CD4-positive, alpha-beta memory T cell (primary cell): ENCODE results near the gene ACOXL. TPM values are rescaled to one million over a fixed set of nuclear protein-coding genes. Genes with fewer than 3 reads are reported as not detected.

Source experiments
- CTCF ChIA-PET: fragments of 350-600 bp; sonication (Branson Sonifier 250); formaldehyde crosslinking; loops from one replicate; lab custom pipeline; 2021; ENCODE audit warnings: inconsistent platforms; ENCODE audit not compliant: partially characterized antibody; lab: Charles Lee
- POLR2A ChIA-PET: fragments of 350-600 bp; sonication (Branson Sonifier 250); formaldehyde crosslinking; loops from one replicate; lab custom pipeline; 2021; ENCODE audit not compliant: partially characterized antibody; lab: Charles Lee
- DNase-seq, 5 donors: peaks; one replicate each; pipeline versions ENCODE4 v3.0.0 to v3.0.0-alpha.2; 2020 to 2022; ENCODE audit warnings: mixed read lengths in 1 of 5
- H3K27ac ChIP-seq: one replicate; pipeline ENCODE4 v1.7.0; 2013; ENCODE audit warnings: low read depth, low read length
- H3K27me3 ChIP-seq: 2 replicates; pipeline ENCODE4 v1.7.0; 2013; ENCODE audit warnings: mild to moderate bottlenecking, low read length, moderate library complexity; ENCODE audit not compliant: insufficient read depth
- H3K36me3 ChIP-seq: 2 replicates; pipeline ENCODE4 v1.7.0; 2013; ENCODE audit warnings: mild to moderate bottlenecking, low read length, moderate library complexity; ENCODE audit not compliant: insufficient read depth
- H3K4me1 ChIP-seq: 2 replicates; pipeline ENCODE4 v1.7.0; 2013; ENCODE audit warnings: mild to moderate bottlenecking, low read length, moderate library complexity; ENCODE audit not compliant: insufficient read depth
- H3K4me3 ChIP-seq, 2 donors: one replicate each; pipeline ENCODE4 v1.7.0; 2013; ENCODE audit warnings: low read length in 2 of 2, mild to moderate bottlenecking in 1 of 2
- H3K9me3 ChIP-seq, 2 donors: one replicate each; pipeline ENCODE4 v1.7.0; 2013; ENCODE audit warnings: low read length in 2 of 2, control low read depth in 1 of 2; ENCODE audit not compliant: control insufficient read depth in 1 of 2
- H3K27ac Mint-ChIP-seq, 7 donors: one replicate each; pipeline ENCODE4 v1.8.0; 2020 to 2021; ENCODE audit warnings: mixed read lengths in 7 of 7, mild to moderate bottlenecking in 6 of 7, inconsistent platforms in 3 of 7, moderate library complexity in 3 of 7
- H3K27me3 Mint-ChIP-seq, 2 donors: one replicate each; pipeline ENCODE4 v1.8.0; 2020 to 2021; ENCODE audit warnings: mixed read lengths in 2 of 2
- H3K36me3 Mint-ChIP-seq, 2 donors: one replicate each; pipeline ENCODE4 v1.8.0; 2020 to 2021; ENCODE audit warnings: mixed read lengths in 2 of 2, inconsistent platforms in 1 of 2, mild to moderate bottlenecking in 1 of 2
- H3K4me1 Mint-ChIP-seq, 4 donors: one replicate each; pipeline ENCODE4 v1.8.0; 2020 to 2021; ENCODE audit warnings: mixed read lengths in 4 of 4, mild to moderate bottlenecking in 1 of 4
- H3K4me3 Mint-ChIP-seq, 8 donors: one replicate each; pipeline ENCODE4 v1.8.0; 2020 to 2021; ENCODE audit warnings: mixed read lengths in 8 of 8, mild to moderate bottlenecking in 7 of 8, moderate library complexity in 6 of 8, inconsistent platforms in 3 of 8
- H3K9me3 Mint-ChIP-seq, 8 donors: one replicate each; pipeline ENCODE4 v1.8.0; 2020 to 2021; ENCODE audit warnings: mixed read lengths in 8 of 8, mild to moderate bottlenecking in 5 of 8, inconsistent platforms in 3 of 8, moderate library complexity in 1 of 8
- intact Hi-C: fragments of 100-400 bp; cut with micrococcal nuclease; formaldehyde crosslinking; loops from one replicate; pipeline ENCODE4 v1.15.1; 2023
- polyA plus RNA-seq, 2 donors: library from polyadenylated mRNA; unstranded; fragments of 300-500 nt; fragmentation: Illumina TruSeq; gene quantifications; one replicate each; pipeline ENCODE4 v1.2.3, GENCODE V29; 2021
- total RNA-seq, 2 experiments: library from RNA; stranded (reverse); gene quantifications; one replicate each; pipeline ENCODE4 v1.2.3, GENCODE V29; 2021

ACOXL gene
- total and polyA plus RNA-seq, 4 experiments from 2014 or later: not detected

DNA sequence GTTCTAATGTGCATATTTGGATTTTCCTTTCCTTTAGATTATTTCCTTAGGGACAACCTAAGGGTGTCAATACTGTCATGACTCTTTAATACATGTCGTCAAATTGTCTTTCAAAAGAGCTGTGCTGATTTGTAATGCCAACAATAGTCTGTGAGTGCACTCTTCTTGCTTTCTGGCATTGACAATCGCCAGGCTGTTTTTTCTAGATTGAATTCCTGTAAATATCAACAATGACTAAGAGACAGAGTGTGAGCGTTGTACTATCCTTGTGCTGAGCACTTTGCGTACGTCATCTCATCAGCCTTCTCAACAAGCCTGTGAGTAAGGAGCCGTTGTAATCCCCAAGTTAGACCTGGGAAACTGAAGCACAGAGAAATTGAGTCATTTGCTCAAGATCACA, 96.0 kb downstream of the ACOXL start:
- H3K36me3 Mint-ChIP-seq: peaks cover 2 to 6% of the 10 kb centered on the region in 2 donors
- CTCF ChIA-PET: interaction anchor here (2.1 kb wide), 1 partner anchor 16 kb away, joined by 10 read pairs; no protein-coding TSS in a partner anchor
- H3K4me3 ChIP-seq: no peak overlapping the region

DNA sequence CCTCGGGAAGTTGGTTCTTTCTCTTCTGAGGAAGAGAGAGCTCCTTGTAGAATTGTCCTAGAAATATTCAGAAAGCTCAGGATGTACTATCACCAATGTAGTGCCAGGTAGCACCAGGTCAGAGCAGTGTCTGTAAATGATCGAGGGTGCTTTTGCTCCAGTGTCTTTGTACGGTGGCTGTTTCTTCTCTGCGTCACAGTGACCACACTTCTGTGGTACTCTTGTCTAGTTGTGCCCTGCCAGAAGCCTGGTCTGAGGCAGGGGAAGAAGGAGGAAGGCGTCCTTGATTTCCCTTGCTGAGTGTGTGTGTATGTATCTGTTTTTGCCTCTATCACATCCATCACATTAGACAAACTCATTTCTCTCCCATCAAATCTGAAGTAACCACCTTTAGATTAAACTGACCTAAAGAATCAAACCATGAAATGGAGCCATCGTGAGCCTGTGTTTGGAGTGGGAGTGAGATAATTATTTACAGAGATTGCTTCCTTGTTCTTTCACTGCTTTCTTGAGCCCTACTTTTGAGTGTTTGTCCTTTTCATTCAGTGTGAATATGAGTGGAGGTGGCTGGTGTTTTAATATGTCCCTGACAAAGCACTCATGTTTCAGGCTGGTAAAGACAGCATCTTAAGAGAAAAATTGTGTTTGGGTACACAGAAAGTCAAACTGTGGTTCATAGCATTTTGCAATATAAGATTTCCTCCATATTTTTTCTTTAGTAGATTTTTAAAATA, 97.2 kb downstream of the ACOXL start:
- no peaks in the 10 kb centered on the region for H3K27me3 ChIP-seq
- POLR2A ChIA-PET: no interaction called here
- intact Hi-C loops: no loop called here

More for the DNA sequence above, 96.0 kb downstream of the ACOXL start:
- Histone ChIP-seq H3K9me3 (peaks cover 0 to 3% of the 10 kb centered on the region in 2 donors), H3K27ac (no peak overlapping the region), H3K4me1 (peaks cover 3% of the 10 kb centered on the region), H3K27me3 (no peaks in the 10 kb centered on the region), H3K36me3 (no peaks in the 10 kb centered on the region)
- Mint-ChIP-seq H3K4me3 (no peak overlapping the region), H3K27me3 (peaks cover 0 to 2% of the 10 kb centered on the region in 2 donors), H3K9me3 (peaks cover 3 to 21% (median 16%) of the 10 kb centered on the region in 8 donors), H3K4me1 (peaks cover 4 to 17% (median 12%) of the 10 kb centered on the region in 4 donors), H3K27ac (no peak overlapping the region)
- POLR2A ChIA-PET: no interaction called here
- DNase-seq: no peak
- intact Hi-C loops: no loop called here

DNA sequence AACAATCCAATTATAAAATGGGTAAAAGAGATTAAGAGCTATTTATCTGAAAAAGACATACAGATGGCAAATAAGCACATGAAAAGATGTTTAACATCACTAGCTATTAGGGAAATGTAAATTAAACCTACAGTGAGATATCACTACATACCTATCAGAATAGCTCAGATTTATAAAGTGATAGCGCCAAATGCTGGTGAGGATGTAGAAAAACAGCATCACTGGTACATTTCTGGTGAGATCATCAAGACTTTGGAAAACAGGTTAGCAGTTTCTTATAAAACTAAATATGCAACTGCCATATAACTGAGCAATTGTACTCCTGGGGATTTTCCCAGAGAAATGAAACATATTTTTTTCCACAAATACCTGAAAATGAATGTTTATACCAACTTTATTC, 100.4 kb downstream of the ACOXL start:
- Histone ChIP-seq H3K4me1 (peaks cover 3% of the 10 kb centered on the region), H3K36me3 (no peaks in the 10 kb centered on the region), H3K4me3 (no peak overlapping the region), H3K27me3 (no peaks in the 10 kb centered on the region), H3K9me3 (no peaks in the 10 kb centered on the region), H3K27ac (no peak overlapping the region)
- Mint-ChIP-seq H3K4me3 (no peak overlapping the region), H3K4me1 (peaks cover 0 to 6% (median 4%) of the 10 kb centered on the region in 4 donors), H3K36me3 (no peaks in the 10 kb centered on the region), H3K9me3 (no peaks in the 10 kb centered on the region), H3K27ac (no peak overlapping the region), H3K27me3 (peaks cover 2% of the 10 kb centered on the region in 2 donors)
- DNase-seq: no peak
- POLR2A ChIA-PET: no interaction called here
- CTCF ChIA-PET: interaction anchor here (0.5 to 1.0 kb wide), 3 partner anchors 9 to 21 kb away, joined by 3 to 8 read pairs (median 3); no protein-coding TSS in a partner anchor
- intact Hi-C loops: no loop called here

More for the DNA sequence above, 97.2 kb downstream of the ACOXL start:
- Mint-ChIP-seq H3K36me3 (peaks cover 0 to 6% of the 10 kb centered on the region in 2 donors), H3K9me3 (peaks cover 2 to 10% (median 6%) of the 10 kb centered on the region in 8 donors), H3K27ac (no peak overlapping the region), H3K4me3 (no peak overlapping the region), H3K27me3 (peaks cover 2% of the 10 kb centered on the region in 2 donors), H3K4me1 (peaks cover 4 to 17% (median 12%) of the 10 kb centered on the region in 4 donors)
- Histone ChIP-seq H3K4me1 (peaks cover 3% of the 10 kb centered on the region), H3K36me3 (no peaks in the 10 kb centered on the region), H3K27ac (no peak overlapping the region), H3K4me3 (no peak overlapping the region), H3K9me3 (peaks cover 0 to 3% of the 10 kb centered on the region in 2 donors)
- CTCF ChIA-PET: interaction anchor here (0.9 to 1.4 kb wide), 2 partner anchors 11 to 17 kb away, joined by 3 read pairs; no protein-coding TSS in a partner anchor
- no peak for DNase-seq

DNA sequence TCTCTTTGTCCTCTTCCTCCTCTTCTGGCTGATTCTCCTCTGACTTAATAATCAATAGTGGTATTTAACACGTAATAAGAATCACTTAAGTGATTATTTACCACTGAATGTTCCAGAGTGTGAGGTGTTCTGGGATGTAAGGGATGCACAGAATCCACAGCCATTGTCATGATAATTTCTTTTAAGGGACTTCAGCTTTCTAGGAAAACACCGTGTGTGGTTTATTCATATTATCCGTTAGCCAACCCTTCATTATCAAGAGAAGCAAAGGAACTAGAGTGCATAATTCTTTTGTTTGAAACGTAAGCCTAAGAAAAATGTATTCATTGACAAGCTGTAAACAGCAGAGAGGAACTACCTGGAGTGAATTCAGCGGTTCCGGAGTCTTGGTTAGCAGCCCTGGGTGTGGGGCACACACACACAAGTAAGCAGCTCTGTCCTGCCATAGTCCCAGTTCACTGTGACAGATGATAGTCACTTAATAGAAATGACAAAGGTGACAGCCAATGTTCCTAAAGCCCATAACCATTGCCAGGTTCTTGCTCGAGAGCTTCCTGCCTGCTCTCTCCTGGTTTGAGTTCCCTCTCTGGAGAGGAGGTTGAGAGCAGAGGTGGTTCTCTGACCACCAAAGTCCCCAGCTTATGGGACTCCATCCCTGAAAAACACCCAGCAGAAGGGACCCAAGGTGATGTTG, 101.9 kb downstream of the ACOXL start:
- intact Hi-C loops: no loop called here
- POLR2A ChIA-PET: no interaction called here
- Mint-ChIP-seq H3K4me1 (no peaks in the 10 kb centered on the region), H3K4me3 (no peak overlapping the region), H3K27ac (peak overlapping the region in 1 of 7 donors; percentile 34), H3K9me3 (no peaks in the 10 kb centered on the region), H3K27me3 (peaks cover 2% of the 10 kb centered on the region in 2 donors), H3K36me3 (no peaks in the 10 kb centered on the region)
- no peak for DNase-seq
- Histone ChIP-seq H3K36me3 (no peaks in the 10 kb centered on the region), H3K4me3 (no peak overlapping the region), H3K4me1 (no peaks in the 10 kb centered on the region), H3K9me3 (no peaks in the 10 kb centered on the region), H3K27ac (no peak overlapping the region), H3K27me3 (no peaks in the 10 kb centered on the region)
- CTCF ChIA-PET: interaction anchor here (3.4 kb wide), 1 partner anchor 22 kb away, joined by 14 read pairs; no protein-coding TSS in a partner anchor

DNA sequence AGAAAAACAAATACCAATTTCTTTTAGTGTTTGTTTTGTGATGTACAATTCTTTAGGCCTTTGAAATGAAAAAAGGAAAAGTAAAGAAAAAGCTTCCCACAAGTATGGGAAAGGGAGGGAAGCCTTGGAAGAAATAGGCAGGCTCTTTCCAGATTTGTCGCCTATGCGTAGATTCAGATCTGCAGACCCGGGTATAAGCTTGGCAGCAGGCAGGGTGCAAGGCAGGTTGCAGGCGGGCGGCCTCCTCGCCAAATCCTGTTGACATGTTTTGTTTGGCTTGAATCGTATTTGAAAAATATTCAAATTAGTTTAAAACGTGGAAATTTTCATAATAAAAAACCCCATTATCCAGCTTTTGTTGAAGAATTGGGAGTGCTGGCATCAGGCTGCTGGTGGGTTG, 104.3 kb downstream of the ACOXL start:
- Histone ChIP-seq H3K4me3 (no peak overlapping the region), H3K27me3 (no peaks in the 10 kb centered on the region), H3K9me3 (no peaks in the 10 kb centered on the region), H3K4me1 (no peaks in the 10 kb centered on the region), H3K27ac (no peak overlapping the region), H3K36me3 (no peaks in the 10 kb centered on the region)
- peaks cover 0 to 4% of the 10 kb centered on the region in 2 donors for H3K27me3 Mint-ChIP-seq
- no peaks in the 10 kb centered on the region for H3K9me3 Mint-ChIP-seq
- no peaks in the 10 kb centered on the region for H3K4me1 Mint-ChIP-seq
- CTCF ChIA-PET: interaction anchor here (3.4 kb wide), 1 partner anchor 24 kb away, joined by 14 read pairs; no protein-coding TSS in a partner anchor
- POLR2A ChIA-PET: no interaction called here
- intact Hi-C loops: no loop called here
- no peaks in the 10 kb centered on the region for H3K36me3 Mint-ChIP-seq
- H3K4me3 Mint-ChIP-seq: no peak overlapping the region
- DNase-seq: no peak
- H3K27ac Mint-ChIP-seq: no peak overlapping the region

DNA sequence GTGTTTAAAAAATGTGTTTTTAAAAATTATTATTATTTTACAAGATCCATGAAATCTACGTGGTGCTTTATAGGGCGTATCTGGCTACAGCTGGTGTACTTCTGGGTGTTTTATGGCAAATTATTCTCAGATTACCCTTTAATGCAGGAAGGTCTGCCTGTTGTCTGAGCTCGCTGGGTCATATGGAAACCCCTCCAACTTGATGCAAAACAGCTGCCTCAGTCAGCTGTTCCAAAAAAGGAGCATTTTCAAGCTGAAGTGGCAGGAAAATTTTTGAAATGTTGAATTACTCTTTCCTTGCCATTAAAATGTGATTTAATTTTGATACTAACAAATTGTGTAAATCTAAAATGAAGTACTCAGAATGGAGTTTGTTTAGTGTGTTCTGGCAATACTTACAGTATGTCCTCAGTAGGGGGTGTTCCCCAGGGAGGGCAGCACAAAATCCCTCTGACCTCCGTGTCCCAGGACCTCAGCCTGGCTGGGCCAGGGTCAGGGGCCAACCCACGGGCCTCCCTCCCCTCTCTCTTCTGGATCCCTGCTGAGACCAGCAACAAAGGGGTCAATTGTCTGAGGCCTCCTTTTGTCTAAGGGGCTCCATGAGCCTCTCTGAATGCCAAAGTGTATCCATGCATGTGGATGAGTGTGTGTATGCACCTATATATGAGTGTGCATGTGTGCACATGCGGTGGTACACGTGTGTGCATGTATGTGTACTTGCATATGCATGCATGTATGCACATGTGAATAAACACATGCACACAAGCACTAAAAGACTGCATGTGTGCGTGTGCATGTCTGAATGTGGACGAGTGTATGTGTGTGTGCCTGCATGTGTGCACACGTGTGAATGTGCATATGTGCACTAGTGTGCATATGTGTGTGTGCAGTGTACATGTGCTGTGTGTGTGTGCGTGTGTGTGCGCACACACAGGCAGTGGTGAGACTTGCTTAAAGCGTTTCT, 105.4 kb downstream of the ACOXL start:
- H3K4me1 ChIP-seq: no peaks in the 10 kb centered on the region
- DNase-seq: no peak
- no peak overlapping the region for H3K4me3 Mint-ChIP-seq
- CTCF ChIA-PET: no interaction called here
- no peaks in the 10 kb centered on the region for H3K4me1 Mint-ChIP-seq
- no peaks in the 10 kb centered on the region for H3K9me3 Mint-ChIP-seq
- H3K4me3 ChIP-seq: no peak overlapping the region
- H3K9me3 ChIP-seq: no peaks in the 10 kb centered on the region
- H3K27ac Mint-ChIP-seq: no peak overlapping the region
- H3K27me3 ChIP-seq: no peaks in the 10 kb centered on the region
- POLR2A ChIA-PET: no interaction called here
- H3K36me3 ChIP-seq: no peaks in the 10 kb centered on the region
- no peak overlapping the region for H3K27ac ChIP-seq
- H3K36me3 Mint-ChIP-seq: no peaks in the 10 kb centered on the region
- peaks cover 0 to 4% of the 10 kb centered on the region in 2 donors for H3K27me3 Mint-ChIP-seq
- intact Hi-C loops: no loop called here
